NCI-H2196 treated with DMSO at 0.1 percent for 48 hours (cell line): ENCODE data around the gene AGAP2.
"Not testable (repeated sequence)": the region's sequence is repeated elsewhere in the genome, so short reads cannot be mapped to it uniquely, and the experiment has no call there.

ENCODE experiments used
- DNase-seq: peaks from one replicate; lab custom pipeline; 2025; ENCODE audit not compliant: unreplicated experiment; lab: John Stamatoyannopoulos, UW

Gene AGAP2

DNA sequence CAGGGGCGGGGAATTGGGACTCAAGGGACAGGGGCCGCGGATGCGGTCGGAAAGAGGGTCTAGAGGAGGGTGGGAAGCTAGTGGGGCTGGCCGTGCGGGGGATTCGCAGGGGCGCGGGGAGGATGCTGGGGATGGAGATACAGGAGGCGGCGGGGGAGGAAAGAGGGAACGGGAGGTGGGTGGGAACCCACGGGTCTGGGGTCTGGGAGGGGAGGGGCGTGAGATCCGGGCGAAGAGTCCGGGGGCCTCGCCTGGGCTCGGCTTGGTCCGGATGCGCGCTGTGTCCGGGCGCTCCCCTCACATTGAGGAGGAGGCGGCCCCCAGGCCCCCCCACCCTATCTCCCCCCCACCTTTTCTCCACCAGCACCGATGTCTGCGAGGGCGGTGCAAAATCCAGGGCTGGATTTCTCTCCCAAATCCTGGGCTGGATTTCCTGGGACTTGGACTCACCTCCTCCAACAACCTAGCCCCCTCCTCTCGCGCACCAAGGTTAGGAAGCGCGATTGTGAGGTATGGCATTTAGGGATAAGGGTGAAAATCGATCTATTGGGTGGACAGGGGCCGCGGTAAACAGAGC lies at the start of gene AGAP2:
AGAP2 (minus strand) TSS at position 82 of the 577 bp plus-strand sequence. CDS start 496 bp downstream, outside the sequence.
- no peak for DNase-seq

DNA sequence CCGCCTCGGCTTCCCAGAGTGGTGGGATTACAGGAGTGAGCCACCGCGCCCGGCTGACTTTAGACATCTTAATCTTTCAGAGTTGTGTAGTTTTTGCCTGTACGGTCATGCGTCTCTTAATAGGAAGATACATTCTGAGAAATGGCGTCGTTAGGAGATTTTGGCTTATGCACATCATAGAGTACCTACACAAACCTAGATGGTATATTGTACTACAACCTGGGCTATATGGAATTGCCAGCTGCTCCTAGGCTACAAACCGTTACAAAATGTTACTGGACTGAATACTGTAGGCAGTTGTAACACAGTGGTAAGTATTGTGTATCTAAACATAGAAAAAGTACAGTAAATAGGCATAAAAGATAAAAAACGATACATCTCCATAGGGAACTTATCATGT lies 45.3 kb upstream of the AGAP2 start:
- no peak for DNase-seq

DNA sequence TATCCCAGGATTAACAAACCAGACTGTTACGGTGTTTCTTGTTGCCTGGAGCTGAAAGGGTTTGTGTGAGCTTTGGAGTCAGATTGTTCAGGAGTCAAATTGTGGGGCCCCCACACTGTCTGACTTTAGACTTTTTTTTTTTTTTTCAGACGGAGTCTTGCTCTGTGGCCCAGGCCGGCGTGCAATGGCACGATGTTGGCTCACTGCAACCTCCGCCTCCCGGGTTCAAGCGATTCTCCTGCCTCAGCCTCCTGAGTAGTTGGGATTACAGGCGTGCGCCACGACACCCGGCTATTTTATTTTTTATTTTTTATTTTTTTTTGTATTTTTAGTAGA lies 44.9 kb upstream of the AGAP2 start:
- no peak for DNase-seq

DNA sequence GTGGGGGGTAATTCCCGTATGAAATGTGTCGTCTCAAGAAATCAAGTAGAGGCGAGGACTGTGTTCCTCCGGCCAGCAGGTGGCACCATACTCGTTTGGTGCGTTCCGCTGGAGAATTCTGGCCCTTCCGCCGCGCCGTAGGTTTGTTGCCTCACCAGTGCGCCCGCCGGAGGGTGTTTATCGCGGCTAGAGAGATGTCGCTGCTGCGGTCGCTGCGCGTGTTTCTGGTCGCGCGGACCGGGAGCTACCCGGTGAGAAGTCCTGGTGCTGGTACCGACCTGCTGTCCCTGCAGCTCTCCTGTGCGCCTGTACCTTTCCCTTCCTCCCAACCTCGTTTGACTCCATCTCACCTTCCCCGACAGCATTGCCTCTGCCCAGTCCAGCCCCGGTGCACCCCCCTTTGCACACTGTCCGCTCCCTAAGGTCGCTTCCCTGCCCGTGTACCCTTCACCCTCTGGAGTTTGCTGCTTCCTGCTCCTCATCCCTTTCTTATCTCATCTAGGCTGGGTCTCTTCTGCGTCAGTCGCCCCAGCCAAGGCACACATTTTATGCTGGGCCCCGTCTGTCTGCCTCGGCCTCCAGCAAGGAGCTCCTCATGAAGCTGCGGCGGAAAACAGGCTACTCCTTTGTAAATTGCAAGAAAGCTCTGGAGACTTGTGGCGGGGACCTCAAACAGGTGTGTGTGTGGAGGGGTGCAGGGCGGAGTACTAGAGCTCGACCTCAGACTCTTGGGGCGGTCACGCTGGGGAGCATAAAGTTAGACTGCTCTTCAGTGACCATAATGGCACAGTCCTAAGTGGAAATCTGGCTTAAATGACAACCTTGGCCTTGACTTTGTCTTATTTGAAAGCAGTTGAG lies 44.3 kb upstream of the AGAP2 start, which contains the start of gene TSFM:
TSFM (plus strand) TSS at position 180 of the 858 bp plus-strand sequence; CDS start at position 195, 15 bp downstream.
- peak; percentile 79 for DNase-seq

DNA sequence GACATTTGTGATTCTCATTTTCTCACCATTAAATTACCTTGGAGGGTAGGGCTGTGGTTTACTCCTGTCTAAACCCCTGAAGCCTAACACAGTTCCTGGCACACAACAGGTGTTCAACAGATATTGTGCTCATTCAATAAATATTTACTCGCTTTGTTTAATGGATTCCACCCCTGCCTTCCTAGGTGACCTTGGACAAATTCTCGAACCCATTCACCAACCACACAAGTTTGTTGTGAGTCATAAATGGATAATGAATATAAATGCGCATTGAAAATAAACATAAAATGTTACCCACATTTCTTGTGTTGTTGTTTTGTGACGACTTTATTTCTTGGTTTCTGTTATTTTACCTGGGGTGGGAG lies 43.7 kb upstream of the AGAP2 start:
- DNase-seq: no peak

DNA sequence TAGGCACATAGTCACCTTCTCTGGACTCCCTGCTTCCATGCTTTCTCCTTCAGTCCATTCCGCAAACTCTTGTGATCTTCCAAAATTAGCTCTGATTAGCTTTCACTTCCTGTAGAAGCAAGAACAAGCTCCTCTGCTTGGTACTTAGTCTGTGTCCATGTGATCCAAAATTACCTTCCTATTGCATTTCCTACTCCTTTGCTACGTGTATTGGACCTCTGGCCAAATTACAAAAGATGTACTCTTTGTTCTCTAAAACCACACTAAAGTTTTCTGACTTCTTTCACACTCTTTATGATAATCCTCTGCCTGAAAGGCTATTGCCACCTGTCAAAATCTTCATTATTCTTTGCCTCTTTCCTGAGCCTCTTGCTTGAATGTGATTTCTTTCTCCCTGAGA lies 43.3 kb upstream of the AGAP2 start:
- no peak for DNase-seq

DNA sequence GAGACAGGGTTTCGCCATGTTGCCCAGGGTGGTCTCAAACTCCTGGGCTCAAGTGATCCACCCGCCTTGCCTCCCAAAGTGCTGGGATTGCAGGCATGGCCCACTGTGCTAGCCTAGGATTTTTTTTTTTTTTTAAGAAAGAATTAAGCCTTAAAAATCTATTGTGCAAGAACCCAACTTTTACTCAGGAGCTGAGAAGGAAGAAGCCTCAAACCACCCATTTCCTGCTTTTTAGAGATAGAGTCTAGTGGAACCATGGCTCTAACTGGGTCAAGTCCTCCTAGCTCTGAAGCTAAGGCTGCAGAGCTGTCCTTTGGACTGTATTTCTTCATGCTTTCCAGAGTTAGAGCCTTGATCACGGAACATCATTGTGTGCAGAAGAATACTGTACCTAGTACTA lies 42.7 kb upstream of the AGAP2 start:
- no peak for DNase-seq

DNA sequence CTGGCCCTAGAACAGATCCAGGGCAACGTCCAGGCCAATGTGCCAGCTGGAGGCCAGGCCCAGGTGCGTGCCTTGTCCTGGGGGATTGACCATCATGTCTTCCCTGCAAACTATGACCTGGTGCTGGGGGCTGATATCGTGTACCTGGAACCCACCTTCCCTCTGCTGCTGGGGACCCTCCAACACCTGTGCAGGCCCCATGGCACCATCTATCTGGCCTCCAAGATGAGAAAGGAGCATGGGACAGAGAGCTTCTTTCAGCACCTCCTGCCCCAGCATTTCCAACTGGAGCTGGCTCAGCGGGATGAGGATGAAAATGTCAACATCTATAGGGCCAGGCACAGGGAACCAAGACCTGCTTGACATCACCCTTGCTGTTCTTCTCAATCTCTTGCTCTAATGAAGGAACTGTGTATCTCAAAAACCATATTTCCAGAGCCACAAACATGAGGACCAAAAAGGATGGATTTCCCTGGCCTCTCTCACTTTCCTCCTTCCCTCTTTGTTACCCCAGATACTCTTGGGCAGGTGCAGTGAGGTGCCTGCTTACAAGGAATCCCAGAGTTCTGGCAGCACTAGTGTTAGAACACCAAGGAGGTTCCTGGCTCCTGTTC lies 41.8 kb upstream of the AGAP2 start:
- no peak for DNase-seq

DNA sequence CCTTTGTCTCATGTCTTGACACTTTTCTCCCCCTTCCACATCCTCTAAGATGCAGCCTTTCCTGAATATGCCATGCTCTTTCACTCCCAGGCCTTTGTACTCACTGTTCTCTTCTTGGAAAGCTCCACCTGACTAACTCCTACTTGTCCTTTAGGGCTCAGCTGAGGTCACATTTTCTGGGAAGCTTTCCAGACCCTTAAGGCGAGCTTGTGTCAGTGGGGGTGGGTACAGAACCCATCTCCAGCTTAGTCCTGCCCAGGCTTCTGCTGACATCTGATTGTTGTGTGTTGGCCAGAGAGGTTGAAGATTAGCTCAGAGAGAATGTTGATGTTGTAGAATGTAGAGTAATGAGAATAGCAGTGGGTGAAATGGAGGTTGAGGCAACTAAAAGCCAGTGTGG lies 41.2 kb upstream of the AGAP2 start:
- DNase-seq: no peak

DNA sequence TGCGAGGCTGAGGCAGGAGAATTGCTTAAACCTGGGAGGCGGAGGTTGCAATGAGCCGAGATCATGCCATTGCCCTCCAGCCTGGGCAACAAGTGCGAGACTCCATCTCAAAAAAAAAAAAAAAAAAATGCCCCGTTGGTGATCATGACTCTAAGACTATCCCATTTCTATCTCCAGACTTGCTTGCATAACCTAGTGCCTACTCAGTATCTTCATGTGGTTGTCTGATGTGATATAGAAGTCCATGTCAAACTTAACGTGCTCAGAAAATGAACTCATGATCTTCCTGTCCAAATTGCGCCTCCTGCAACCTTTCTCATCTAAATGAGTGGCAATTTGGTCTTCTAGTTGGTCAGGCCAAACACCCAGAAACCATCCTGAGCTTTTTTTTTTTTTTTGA lies 39.4 kb upstream of the AGAP2 start:
- no peak for DNase-seq

DNA sequence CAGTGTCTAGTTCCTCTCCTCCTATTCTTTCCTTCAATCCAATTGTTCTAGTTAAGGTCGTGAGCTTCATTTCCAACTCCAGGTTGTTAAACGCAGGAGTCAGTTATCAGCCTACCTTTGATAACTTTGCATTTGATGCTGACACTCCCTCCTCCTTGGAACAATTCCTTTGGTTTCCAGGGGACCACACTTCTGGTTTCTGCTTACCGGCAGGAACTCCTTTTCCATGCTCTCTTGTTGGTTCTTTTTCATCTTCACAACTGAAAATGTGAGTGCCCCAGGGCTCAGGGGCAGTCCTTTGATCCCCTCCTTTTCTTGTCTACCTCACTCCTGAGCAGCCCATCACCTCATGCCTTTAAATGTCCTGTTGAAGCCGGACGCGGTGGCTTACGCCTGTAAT lies 38.8 kb upstream of the AGAP2 start:
- no peak for DNase-seq

DNA sequence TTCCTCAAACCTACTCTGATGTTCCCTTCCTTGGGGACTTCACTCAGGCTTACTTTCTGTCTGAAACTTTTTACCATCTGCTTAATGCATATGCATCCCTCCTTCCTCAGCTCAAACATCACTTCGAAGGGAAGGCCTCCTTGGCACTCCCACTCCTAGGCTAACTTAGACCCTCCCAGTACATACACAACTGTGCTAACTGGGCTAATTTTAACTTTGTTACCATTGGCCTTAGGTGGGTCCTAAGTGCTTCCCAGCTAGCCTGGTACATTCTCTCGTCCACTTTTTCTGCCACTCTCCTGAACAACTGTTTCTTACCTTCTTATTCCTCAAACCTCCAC lies 37.7 kb upstream of the AGAP2 start:
- no peak for DNase-seq

DNA sequence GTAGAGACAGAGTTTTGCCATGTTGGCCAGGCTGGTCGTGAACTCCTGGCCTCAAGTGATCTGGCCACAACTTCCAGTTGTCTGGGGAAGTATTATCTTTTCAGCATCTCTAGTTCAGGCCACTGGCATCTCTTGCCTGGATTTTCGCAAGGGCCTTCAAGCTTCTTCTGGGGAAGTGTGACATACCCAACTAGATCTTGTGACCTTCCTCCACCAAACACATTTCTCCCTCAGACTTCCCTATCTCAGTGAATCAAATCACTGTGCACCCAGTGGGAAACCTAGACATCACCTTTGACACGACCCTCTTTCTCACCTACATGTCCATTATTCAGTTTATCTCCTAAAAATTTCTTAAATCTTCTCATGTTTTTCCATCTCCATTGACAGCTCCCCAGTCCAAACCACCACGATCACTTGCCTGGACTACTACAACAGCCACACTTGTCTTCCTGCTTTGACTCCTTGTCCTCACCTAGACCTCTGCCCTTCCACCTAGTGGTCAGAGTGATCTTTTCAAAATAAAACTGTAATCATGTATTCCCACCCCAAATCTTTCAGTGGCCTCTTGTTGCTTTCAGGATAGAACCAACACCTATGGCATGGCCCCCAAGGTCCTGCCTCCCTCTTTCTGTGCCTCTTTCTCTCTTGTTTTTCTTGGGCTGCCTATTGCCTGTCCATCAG lies 37.2 kb upstream of the AGAP2 start:
- no peak for DNase-seq

DNA sequence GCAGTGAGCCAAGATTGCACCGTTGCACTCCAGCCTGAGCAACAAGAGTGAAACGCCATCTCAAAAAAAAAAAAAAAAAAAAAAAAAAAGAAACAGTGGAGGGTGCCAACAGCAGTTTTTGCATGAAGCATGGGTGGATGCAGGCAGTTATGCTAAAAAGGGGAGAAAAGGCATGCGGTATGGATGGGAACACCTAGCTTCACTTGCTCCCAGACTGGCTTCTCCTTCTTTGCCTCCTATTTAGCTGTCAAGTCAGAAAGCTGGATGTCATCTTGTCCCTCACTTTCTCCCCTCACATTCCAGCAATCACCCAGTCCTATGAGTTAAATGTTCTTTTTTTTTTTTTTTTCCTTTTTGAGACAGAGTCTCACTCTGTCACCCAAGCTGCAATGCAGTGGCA lies 36.5 kb upstream of the AGAP2 start:
- no peak for DNase-seq

DNA sequence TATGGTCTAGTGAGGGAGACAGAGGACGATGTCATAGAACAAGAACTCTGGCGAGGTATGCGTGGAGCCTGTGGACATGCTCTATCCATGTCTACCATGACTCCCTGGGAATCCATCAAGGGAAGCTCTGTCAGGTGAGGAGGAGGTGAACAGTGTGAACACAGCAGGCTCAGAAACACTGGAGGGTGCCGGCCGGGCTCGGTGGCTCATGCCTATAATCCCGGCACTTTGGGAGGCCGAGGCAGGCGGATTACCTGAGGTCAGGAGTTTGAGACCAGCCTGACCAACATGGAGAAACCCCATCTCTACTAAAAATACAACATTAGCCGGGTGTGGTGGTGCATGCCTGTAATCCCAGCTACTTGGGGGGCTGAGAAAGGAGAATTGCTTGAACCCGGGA lies 36.1 kb upstream of the AGAP2 start:
- not testable (repeated sequence) for DNase-seq

DNA sequence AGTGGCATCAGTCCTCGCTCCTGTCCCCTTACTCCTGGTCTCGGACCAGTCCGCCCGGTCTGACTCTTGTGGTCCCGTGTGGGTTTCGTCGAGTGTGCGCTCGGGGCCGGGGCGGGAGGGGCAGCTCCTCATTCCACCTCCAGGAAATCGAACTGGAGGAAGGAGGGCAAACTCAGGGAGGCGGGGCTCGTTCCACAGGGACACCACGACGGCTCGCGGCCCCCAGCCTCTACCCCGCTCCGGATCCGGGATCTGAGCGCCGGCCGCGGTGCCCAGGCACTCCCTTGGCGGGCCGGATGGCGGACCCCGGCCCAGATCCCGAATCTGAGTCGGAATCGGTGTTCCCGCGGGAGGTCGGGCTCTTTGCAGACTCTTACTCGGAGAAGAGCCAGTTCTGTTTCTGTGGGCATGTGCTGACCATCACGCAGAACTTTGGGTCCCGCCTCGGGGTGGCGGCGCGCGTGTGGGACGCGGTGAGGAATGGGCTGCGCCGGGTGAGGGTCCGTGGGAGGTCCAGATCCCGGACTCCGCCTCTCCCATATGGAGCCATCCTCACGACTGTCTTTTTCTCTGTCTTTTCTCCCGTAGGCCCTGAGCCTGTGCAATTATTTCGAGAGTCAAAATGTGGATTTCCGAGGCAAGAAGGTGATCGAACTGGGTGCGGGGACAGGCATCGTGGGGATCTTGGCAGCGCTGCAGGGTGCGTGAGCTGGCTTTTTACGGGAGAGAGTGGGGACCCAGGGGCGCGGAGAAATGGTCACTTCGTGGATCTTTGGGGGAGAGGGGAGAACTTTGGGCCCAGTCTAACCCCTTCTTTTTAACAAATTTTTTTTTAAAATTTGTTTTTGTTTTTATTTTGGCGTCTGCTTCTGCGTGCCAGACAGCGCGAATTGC lies 34.1 kb upstream of the AGAP2 start, which contains the start of gene EEF1AKMT3:
EEF1AKMT3 (plus strand) TSS at position 186 of the 894 bp plus-strand sequence; CDS start at position 297, 111 bp downstream.
- DNase-seq: no peak

DNA sequence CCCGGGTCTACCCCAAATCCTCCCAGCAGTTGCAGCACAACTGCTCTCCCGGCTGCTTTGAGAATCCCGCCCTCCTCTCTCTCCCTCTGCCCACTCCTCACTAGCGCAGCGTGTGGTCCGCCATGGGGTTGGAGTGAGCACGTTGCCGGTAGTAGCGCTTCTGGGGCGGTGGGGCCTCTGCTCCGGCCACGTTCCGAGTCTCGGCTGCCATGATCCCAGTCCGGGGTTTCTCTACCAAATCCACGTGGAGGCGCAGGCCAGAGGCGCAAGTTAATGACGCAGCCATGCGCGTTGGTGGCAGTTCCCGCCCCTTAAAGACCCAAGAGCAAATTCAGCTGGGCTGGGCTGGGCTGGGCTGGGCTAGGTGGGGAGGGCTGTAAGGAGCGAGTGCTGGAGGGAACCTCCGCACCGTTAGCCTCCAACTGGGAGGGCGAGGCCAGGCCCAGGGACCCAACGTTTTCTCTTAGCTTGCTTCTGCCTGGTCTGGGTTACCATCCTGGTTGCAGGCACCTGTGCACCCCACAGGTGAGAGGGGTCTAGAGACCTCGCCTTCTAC lies 33.4 kb upstream of the AGAP2 start, which contains the start of gene METTL1:
METTL1 (minus strand) TSS at position 233 of the 556 bp plus-strand sequence; CDS start at position 211, 22 bp downstream.
- DNase-seq: peak; percentile 89

DNA sequence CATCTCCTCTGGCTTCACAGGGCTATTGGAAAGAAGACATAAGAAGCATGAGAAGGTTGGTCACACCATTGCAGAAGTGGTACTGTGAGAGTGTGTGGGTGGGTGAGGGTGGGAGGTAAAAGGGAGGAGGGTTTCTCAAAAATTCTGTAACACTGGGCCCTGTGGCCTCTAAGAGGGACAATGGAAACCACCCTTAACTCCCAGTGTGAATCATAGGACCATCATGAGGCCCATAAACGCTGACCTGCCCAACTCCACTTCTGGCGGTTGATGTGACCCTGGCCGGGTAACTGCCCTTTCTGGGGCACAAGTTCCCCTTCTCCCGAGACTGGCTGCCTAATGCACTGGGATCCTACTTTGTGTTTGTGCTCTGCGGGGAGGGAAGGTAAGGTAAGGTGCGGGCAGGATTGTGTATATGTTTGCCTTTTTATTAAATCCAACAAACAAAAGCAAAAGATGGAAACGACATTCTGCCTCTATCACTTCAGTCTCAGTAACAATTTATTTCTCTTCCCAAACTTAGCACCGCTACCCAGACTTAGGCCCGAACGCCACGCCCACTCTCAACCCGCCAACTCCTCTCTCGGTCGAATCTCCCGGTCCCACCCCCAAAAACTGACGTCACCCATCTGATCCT lies 32.8 kb upstream of the AGAP2 start:
- peak; percentile 80 for DNase-seq

DNA sequence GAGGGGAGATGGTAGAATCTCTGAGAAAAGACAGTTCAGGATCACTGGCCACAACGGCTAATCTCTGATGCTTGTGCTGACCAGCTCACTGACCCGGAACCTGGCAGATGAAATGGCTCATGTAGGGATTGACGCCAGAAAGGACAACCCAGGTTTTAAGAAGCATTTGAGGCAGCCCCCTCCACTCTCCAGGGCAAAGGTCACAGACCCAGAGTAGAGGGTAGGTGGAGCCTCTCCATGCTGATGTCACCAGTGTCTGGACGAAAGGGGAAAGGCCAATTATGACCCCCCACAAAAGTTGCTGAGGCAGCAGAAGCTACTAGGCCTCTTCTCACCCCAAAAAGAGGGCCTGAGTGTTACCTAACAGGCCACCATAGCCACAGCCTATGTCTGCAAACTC lies 32.2 kb upstream of the AGAP2 start:
- DNase-seq: no peak

DNA sequence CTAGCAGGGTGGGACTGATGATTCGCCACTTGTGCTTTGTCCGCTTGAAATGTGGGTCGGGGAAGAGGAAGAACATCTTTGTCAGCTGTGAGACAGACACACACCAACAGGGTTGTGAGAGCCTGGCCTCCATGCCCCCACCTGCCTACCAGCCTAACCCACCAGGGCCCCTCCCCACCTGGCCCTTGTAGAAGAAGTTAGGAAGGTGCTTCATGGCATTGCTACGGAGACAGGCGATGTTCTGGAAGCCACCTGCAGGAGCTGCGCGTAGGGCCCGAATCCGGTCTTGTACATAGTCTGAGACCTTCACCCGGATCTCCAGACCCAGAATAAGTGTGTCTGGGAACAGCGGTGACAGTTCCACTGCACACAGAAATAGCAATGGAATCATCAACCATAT lies 31.1 kb upstream of the AGAP2 start:
- no peak for DNase-seq
